ENCODE data around the gene IQCF5.

DNA sequence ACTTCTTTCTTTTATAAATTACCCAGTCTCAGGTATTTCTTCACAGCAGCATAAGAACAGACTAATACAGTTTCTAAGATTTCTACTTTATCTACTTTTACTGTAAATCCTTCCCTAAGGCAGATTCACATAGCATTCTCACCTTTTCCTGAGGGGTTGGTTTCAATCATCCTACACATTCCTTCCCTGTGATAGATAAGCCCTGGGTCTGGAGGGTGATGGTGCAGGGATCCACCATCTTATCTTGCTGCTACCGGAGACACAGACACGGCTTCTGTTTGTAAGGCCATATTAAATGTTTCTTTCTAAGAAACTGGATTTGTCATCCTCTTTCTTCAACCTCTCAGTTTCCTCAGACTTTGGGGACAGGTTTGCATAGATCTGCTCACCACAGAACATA lies 6.1 kb downstream of the IQCF5 start:
- TF ChIP-seq POLR2AphosphoS5 (IDR thresholded peaks at IDR 0.05; ENCODE audit: low read depth, low read length) (no peak), SIN3A (IDR thresholded peaks at IDR 0.05; ENCODE audit: borderline replicate concordance, insufficient read depth, low read length) (no peak), TAF1 (IDR thresholded peaks at IDR 0.05; ENCODE audit: borderline replicate concordance, insufficient read depth, low read length) (no peak), FOXP2 (optimal IDR thresholded peaks at IDR 0.05; ENCODE audit: borderline replicate concordance, extremely low read depth, extremely low read length, insufficient read depth) (no peak)
- TF ChIP-seq, protein P1, sequence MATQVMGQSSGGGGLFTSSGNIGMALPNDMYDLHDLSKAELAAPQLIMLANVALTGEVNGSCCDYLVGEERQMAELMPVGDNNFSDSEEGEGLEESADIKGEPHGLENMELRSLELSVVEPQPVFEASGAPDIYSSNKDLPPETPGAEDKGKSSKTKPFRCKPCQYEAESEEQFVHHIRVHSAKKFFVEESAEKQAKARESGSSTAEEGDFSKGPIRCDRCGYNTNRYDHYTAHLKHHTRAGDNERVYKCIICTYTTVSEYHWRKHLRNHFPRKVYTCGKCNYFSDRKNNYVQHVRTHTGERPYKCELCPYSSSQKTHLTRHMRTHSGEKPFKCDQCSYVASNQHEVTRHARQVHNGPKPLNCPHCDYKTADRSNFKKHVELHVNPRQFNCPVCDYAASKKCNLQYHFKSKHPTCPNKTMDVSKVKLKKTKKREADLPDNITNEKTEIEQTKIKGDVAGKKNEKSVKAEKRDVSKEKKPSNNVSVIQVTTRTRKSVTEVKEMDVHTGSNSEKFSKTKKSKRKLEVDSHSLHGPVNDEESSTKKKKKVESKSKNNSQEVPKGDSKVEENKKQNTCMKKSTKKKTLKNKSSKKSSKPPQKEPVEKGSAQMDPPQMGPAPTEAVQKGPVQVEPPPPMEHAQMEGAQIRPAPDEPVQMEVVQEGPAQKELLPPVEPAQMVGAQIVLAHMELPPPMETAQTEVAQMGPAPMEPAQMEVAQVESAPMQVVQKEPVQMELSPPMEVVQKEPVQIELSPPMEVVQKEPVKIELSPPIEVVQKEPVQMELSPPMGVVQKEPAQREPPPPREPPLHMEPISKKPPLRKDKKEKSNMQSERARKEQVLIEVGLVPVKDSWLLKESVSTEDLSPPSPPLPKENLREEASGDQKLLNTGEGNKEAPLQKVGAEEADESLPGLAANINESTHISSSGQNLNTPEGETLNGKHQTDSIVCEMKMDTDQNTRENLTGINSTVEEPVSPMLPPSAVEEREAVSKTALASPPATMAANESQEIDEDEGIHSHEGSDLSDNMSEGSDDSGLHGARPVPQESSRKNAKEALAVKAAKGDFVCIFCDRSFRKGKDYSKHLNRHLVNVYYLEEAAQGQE (IDR thresholded peaks at IDR 0.05; ENCODE audit: insufficient read depth in 1 of 2, low read depth in 2 of 2, low read length in 2 of 2), result no peak
